GM21390 (cell line): ENCODE results near the gene OR52L1.

ENCODE experiments used
- ATAC-seq: cut with Tn5 transposase; IDR thresholded peaks from one replicate; pipeline ENCODE4 v1.9.1; 2021; ENCODE audit not compliant: unreplicated experiment

Gene OR52L1

GRCh38 chr11:5941951-5942350 lies 44.8 kb downstream of the OR52L1 start, which contains the start of gene OR56A3:
OR56A3 (plus strand) TSS chr11:5942251; CDS start chr11:5947347, 5,096 bp downstream.
- no peak for ATAC-seq

DNA sequence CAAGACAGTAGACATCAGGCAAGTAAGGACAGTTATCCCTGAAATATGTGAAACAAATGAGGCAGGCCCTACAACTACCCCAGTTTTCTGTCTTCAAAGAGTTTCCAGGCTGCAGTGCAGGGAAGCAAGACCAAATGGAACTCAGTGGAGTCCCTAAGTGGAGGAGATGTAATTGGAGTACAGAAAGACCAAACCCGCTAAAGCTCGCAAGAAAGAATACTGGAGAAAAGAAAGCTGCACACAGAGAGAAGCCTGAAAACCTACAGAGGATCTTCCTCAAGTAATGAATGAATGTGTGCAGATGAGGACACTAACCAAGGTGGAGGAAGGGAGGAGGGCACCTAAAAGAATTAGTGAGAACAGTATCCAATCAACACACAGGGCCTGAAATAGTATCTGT lies 46.0 kb downstream of the OR52L1 start:
- ATAC-seq = no peak

DNA sequence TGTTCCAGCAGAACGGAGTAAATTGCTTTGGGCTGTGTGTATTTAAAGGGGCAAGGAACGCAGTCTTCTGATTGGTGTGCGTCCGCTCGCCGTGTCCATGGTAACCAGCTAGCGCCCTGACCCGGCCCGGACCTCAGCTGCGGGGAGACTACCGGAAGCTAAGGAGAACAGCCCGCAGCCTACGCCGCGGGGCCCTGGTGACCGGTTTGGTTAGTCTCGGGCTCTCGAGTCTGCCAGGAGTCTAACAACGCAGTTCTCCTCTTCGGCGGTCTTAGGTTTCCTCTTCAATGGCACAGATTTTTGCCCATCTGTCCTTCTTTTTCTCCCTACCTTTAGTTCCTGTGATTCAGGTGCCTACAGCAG lies 48.2 kb downstream of the OR52L1 start:
- ATAC-seq = no peak

GRCh38 chr11:5937868-5938602 lies 48.8 kb downstream of the OR52L1 start:
- no peak for ATAC-seq
